Lower leg skin (tissue), 3 donors: ENCODE results near the gene KCNK13.

Experiments
- CTCF ChIP-seq, 3 donors: fragments of 450-650 bp; IDR thresholded peaks; one replicate each; pipeline ENCODE4 v1.5.1; 2016; ENCODE audit warnings: antibody characterized with exemption in 3 of 3, mild to moderate bottlenecking in 3 of 3, moderate library complexity in 2 of 3
- POLR2A ChIP-seq, 2 donors: fragments of 450-650 bp; IDR thresholded peaks; one replicate each; pipeline ENCODE4 v1.6.1; 2016 to 2017; ENCODE audit warnings: antibody characterized with exemption in 2 of 2, mild to moderate bottlenecking in 1 of 2, moderate library complexity in 1 of 2

GRCh38 chr14:90019824-90020523 is 41.8 kb upstream of the KCNK13 start:
- TF ChIP-seq POLR2A (IDR thresholded peaks at IDR 0.05) = no peak
- TF ChIP-seq CTCF (IDR thresholded peaks at IDR 0.05) = no peak
